ENCODE measurements around the gene KIF5A. TPM values are rescaled to one million over a fixed set of nuclear protein-coding genes. Genes with fewer than 3 reads are reported as not detected.

KIF5A gene
- total RNA-seq, 1 experiment from 2014 or later = 3.0 TPM

DNA sequence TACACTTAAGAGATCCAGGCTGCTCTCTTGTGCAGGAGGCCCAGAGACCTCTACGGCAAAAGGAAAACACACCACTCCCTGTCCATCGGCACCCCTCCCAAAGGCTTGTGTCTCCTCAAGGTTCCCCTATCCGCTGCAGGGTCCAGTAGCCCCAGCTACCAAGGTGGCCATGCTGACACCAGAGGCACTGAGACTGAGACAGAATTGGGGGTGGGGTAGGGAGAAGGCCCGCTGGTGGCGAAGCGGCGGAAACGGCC is 30.1 kb upstream of the KIF5A start:
- POLR2A ChIA-PET = no interaction called here
- ATAC-seq (no peak), DNase-seq (ENCODE audit: low read depth, low spot score) (no peak)
- TF ChIP-seq SIN3A (IDR thresholded peaks at IDR 0.05; ENCODE audit: borderline replicate concordance, insufficient read depth, low read depth, low read length) (no peak), TCF7L2 (IDR thresholded peaks at IDR 0.05; ENCODE audit: low read depth, low read length) (no peak), POLR2AphosphoS5 (IDR thresholded peaks at IDR 0.05; ENCODE audit: low read depth, low read length) (no peak)
- TF ChIP-seq, protein P1, sequence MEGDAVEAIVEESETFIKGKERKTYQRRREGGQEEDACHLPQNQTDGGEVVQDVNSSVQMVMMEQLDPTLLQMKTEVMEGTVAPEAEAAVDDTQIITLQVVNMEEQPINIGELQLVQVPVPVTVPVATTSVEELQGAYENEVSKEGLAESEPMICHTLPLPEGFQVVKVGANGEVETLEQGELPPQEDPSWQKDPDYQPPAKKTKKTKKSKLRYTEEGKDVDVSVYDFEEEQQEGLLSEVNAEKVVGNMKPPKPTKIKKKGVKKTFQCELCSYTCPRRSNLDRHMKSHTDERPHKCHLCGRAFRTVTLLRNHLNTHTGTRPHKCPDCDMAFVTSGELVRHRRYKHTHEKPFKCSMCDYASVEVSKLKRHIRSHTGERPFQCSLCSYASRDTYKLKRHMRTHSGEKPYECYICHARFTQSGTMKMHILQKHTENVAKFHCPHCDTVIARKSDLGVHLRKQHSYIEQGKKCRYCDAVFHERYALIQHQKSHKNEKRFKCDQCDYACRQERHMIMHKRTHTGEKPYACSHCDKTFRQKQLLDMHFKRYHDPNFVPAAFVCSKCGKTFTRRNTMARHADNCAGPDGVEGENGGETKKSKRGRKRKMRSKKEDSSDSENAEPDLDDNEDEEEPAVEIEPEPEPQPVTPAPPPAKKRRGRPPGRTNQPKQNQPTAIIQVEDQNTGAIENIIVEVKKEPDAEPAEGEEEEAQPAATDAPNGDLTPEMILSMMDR (IDR thresholded peaks at IDR 0.05) = no peak
- TF ChIP-seq, protein P2, sequence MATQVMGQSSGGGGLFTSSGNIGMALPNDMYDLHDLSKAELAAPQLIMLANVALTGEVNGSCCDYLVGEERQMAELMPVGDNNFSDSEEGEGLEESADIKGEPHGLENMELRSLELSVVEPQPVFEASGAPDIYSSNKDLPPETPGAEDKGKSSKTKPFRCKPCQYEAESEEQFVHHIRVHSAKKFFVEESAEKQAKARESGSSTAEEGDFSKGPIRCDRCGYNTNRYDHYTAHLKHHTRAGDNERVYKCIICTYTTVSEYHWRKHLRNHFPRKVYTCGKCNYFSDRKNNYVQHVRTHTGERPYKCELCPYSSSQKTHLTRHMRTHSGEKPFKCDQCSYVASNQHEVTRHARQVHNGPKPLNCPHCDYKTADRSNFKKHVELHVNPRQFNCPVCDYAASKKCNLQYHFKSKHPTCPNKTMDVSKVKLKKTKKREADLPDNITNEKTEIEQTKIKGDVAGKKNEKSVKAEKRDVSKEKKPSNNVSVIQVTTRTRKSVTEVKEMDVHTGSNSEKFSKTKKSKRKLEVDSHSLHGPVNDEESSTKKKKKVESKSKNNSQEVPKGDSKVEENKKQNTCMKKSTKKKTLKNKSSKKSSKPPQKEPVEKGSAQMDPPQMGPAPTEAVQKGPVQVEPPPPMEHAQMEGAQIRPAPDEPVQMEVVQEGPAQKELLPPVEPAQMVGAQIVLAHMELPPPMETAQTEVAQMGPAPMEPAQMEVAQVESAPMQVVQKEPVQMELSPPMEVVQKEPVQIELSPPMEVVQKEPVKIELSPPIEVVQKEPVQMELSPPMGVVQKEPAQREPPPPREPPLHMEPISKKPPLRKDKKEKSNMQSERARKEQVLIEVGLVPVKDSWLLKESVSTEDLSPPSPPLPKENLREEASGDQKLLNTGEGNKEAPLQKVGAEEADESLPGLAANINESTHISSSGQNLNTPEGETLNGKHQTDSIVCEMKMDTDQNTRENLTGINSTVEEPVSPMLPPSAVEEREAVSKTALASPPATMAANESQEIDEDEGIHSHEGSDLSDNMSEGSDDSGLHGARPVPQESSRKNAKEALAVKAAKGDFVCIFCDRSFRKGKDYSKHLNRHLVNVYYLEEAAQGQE (IDR thresholded peaks at IDR 0.05; ENCODE audit: insufficient read depth in 1 of 2, low read depth in 2 of 2, low read length in 1 of 2) = no peak
- CTCF ChIA-PET = no interaction called here
- no TSS peak for BruUV-seq (replicated peaks)
- Histone ChIP-seq H3K4me1 (ENCODE audit: control insufficient read depth, insufficient read depth, low read length) (peaks cover 57% of the 10 kb centered on the region), H3K36me3 (ENCODE audit: control insufficient read depth, insufficient read depth, low read length) (peaks cover 19% of the 10 kb centered on the region), H3K27ac (ENCODE audit: low read length) (peak overlapping the region; percentile 96), H3K9me3 (ENCODE audit: control insufficient read depth, insufficient read depth, low read depth, low read length) (no peaks in the 10 kb centered on the region), H3K27me3 (ENCODE audit: control insufficient read depth, insufficient read depth, low read length) (no peaks in the 10 kb centered on the region), H3K4me3 (ENCODE audit: low read depth in 2 of 2, low read length in 2 of 2) (peak overlapping the region; percentile 88 to 98)
- intact Hi-C loops (cut with micrococcal nuclease; ENCODE audit: unreplicated experiment) (no loop called here), in situ Hi-C loops (cut with HindIII; ENCODE audit: low pct_unique_long_range_greater_than_20kb, low sequenced_read_pairs) (no loop called here)

DNA sequence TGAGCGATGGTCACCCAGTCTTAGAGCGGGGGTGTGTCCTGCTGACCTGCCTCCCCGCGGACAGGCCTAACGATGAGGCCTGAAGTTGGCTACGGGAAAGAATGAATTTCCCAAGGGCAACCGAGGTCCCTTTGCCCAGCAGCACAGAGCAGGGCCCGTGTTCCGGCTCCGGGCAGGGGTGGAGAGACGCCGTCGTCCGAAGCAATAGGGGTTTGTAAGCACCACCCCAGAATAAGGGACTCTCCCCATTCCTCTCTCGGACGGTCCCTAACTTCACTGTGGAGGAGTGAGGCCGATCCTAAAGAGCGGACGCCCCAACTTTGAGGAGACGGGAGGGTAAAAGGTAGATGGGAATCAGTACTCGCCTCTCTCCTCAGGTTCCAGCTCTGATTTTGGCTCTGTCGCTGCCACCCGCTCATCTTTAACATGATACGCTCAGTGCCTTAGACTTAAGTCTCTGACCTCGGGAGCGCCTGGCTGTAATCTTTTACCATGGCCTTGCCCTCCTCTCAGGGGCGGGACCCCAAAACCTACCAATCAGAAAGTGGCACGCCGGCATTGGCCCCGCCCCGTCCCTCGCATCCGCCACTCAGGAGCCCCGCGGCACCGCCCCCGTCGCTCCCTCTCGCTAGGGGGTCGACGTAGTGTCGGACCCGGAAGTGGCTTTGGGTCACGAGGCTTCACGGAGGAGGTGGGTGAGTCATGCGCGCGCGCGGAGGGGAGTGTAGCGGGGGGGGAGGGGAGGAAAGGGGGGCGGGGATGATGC is 29.6 kb upstream of the KIF5A start, which contains the start of gene DDIT3:
DDIT3 (minus strand) TSS at position 462 of the 766 bp plus-strand sequence. CDS start 3,108 bp downstream, outside the sequence.
- Histone ChIP-seq H3K27me3 (ENCODE audit: control insufficient read depth, insufficient read depth, low read length) (no peaks in the 10 kb centered on the region), H3K27ac (ENCODE audit: low read length) (peak within 1 kb of the TSS; percentile 96), H3K9me3 (ENCODE audit: control insufficient read depth, insufficient read depth, low read depth, low read length) (no peaks in the 10 kb centered on the region), H3K4me1 (ENCODE audit: control insufficient read depth, insufficient read depth, low read length) (peaks cover 54% of the 10 kb centered on the region), H3K36me3 (ENCODE audit: control insufficient read depth, insufficient read depth, low read length) (peaks cover 19% of the 10 kb centered on the region), H3K4me3 (ENCODE audit: low read depth in 2 of 2, low read length in 2 of 2) (peak within 1 kb of the TSS; percentile 88 to 98)
- CTCF ChIA-PET = no interaction called here
- TSS peak; percentile 83 for BruUV-seq (replicated peaks)
- no peak for TF ChIP-seq TCF7L2 (IDR thresholded peaks at IDR 0.05; ENCODE audit: low read depth, low read length)
- TF ChIP-seq SIN3A (IDR thresholded peaks at IDR 0.05; ENCODE audit: borderline replicate concordance, insufficient read depth, low read depth, low read length) = peak; percentile 79; the same call in 1 of the 2 replicates
- TF ChIP-seq POLR2AphosphoS5 (IDR thresholded peaks at IDR 0.05; ENCODE audit: low read depth, low read length) = peak; percentile 99
- TF ChIP-seq, protein P2 (IDR thresholded peaks at IDR 0.05; ENCODE audit: insufficient read depth in 1 of 2, low read depth in 2 of 2, low read length in 1 of 2) = peak; percentile 18 to 36; a peak in 2 of 4 replicates
- POLR2A ChIA-PET = interaction anchor here (0.6 kb wide), 1 partner anchor 866 kb away, joined by 3 read pairs; no protein-coding TSS in a partner anchor
- ATAC-seq (peak; percentile 81), DNase-seq (ENCODE audit: low read depth, low spot score) (peak; percentile 95)
- in situ Hi-C loops (cut with HindIII; ENCODE audit: low pct_unique_long_range_greater_than_20kb, low sequenced_read_pairs) (no loop called here), intact Hi-C loops (cut with micrococcal nuclease; ENCODE audit: unreplicated experiment) (no loop called here)
